SH-SY5Y (cell line): Measurements from ENCODE around the gene NMNAT3.

Experiments used
- GATA2 ChIP-seq: IDR thresholded peaks from 2 replicates; pipeline ENCODE4 v1.6.1; 2011; ENCODE audit warnings: mild to moderate bottlenecking, low read depth, low read length
- GATA3 ChIP-seq: IDR thresholded peaks from 2 replicates; pipeline ENCODE4 v1.6.1; 2011; ENCODE audit warnings: low read depth, mild to moderate bottlenecking, low read length, moderate library complexity

- TF ChIP-seq GATA2 (no peak), GATA3 (no peak)
These were observed 24.2 kb downstream of the NMNAT3 start for GRCh38 chr3:139653582-139653981.
